HepG2 (cell line): Measurements from ENCODE around the gene SMTN. TPM values are rescaled to one million over a fixed set of nuclear protein-coding genes. Genes with fewer than 3 reads are reported as not detected.

Source experiments
- ATAC-seq: fragments of 200-7000 bp; cut with Tn5 transposase; 3 replicates; pipeline ENCODE4 v1.9.1; 2020; ENCODE audit warnings: mild to moderate bottlenecking, moderate library complexity
- BruUV-seq: library from RNA; stranded (reverse); fragments of 400-500 nt; replicated peaks from 2 replicates; lab custom pipeline; 2021; lab: Mats Ljungman, UMichigan
- CTCF ChIA-PET: fragments of 300-600 bp; formaldehyde crosslinking; extraction: SDS; loops from one replicate; lab custom pipeline; 2021; ENCODE audit warnings: low total read pairs, inconsistent platforms, low intra/inter-chr PET ratio; lab: Yijun Ruan, JAX
- POLR2A ChIA-PET: fragments of 350-600 bp; sonication (Branson Sonifier 250); formaldehyde crosslinking; loops from one replicate; lab custom pipeline; 2020; ENCODE audit warnings: antibody characterized with exemption, inconsistent platforms; lab: Yijun Ruan, JAX
- DNase-seq: peaks from one replicate; pipeline ENCODE4 v3.0.0-alpha.2; 2015; ENCODE audit warnings: low spot score
- FAIRE-seq: peaks from 3 replicates; lab custom pipeline; 2011; peaks lifted over from hg19 to GRCh38; lab: Jason Lieb, UNC
- H2AFZ ChIP-seq: one replicate; pipeline ENCODE4 v1.6.1; 2011; ENCODE audit warnings: low read length, inconsistent platforms
- H3K27ac ChIP-seq: fragments of 300-600 bp; 3 replicates; pipeline ENCODE4 v1.8.0; 2011; ENCODE audit warnings: mixed run types, mild to moderate bottlenecking, mixed read lengths, low read length, inconsistent platforms; ENCODE audit not compliant: insufficient read depth; ENCODE audit errors: extremely low read length
- H3K27me3 ChIP-seq, 2 experiments: fragments of 200-600 bp in 1 of 2; 2 replicates in 1 of 2; 3 replicates in 1 of 2; pipeline versions ENCODE4 v1.6.0 to v1.8.0; 2011; ENCODE audit warnings: low read length in 2 of 2, mild to moderate bottlenecking in 2 of 2, moderate library complexity in 2 of 2, inconsistent platforms in 1 of 2; ENCODE audit not compliant: insufficient read depth in 2 of 2, control insufficient read depth in 1 of 2
- H3K36me3 ChIP-seq, 2 experiments: fragments of 200-600 bp in 1 of 2; replicated peaks in 1 of 2; 2 replicates in 1 of 2; 3 replicates in 1 of 2; pipeline versions ENCODE4 v1.5.1 to v1.8.0; 2011; ENCODE audit warnings: low read length in 2 of 2, inconsistent platforms in 1 of 2; ENCODE audit not compliant: insufficient read depth in 2 of 2, control insufficient read depth in 1 of 2
- H3K4me1 ChIP-seq: 2 replicates; pipeline ENCODE4 v1.5.1; 2012; ENCODE audit warnings: low read length, inconsistent platforms; ENCODE audit not compliant: insufficient read depth
- H3K4me2 ChIP-seq: 2 replicates; pipeline ENCODE4 v1.6.0; 2011; ENCODE audit warnings: low read depth, low read length, inconsistent platforms
- H3K4me3 ChIP-seq, 3 experiments: fragments of 200-600 bp in 1 of 3; sonication (generic), shearing (Covaris generic) in 1 of 3; replicated peaks in 1 of 3; 2 replicates each; pipeline ENCODE4 v1.5.1; 2011 to 2016; ENCODE audit warnings: low read length in 3 of 3, inconsistent platforms in 2 of 3, low read depth in 2 of 3, mild to moderate bottlenecking in 2 of 3, control low read depth in 1 of 3, mixed read lengths in 1 of 3; ENCODE audit not compliant: insufficient read depth in 1 of 3
- H3K79me2 ChIP-seq: one replicate; pipeline ENCODE4 v1.6.1; 2011; ENCODE audit warnings: low read length, inconsistent platforms; ENCODE audit not compliant: insufficient read depth
- H3K9ac ChIP-seq: 2 replicates; pipeline ENCODE4 v1.6.0; 2011; ENCODE audit warnings: mild to moderate bottlenecking, low read depth, low read length, inconsistent platforms; ENCODE audit not compliant: insufficient read depth
- H3K9me3 ChIP-seq: 2 replicates; pipeline ENCODE4 v1.5.1; 2012; ENCODE audit warnings: mild to moderate bottlenecking, low read length
- H4K20me1 ChIP-seq: 2 replicates; pipeline ENCODE4 v1.6.0; 2011; ENCODE audit warnings: inconsistent platforms, mild to moderate bottlenecking, low read length, moderate library complexity; ENCODE audit not compliant: insufficient read depth
- ASH2L ChIP-seq: fragments of 300-600, 200-600 bp; sonication (generic); IDR thresholded peaks from 2 replicates; pipeline ENCODE4 v1.7.0; 2017; ENCODE audit warnings: low read depth, mild to moderate bottlenecking, moderate library complexity, mixed read lengths, low read length; ENCODE audit not compliant: insufficient read length
- HMG20B ChIP-seq: conservative IDR thresholded peaks from 2 replicates; pipeline ENCODE4 v1.6.1; 2016; ENCODE audit warnings: missing genetic modification reagents, missing compliant biosample characterization
- HOXA5 ChIP-seq: sonication (generic); formaldehyde crosslinking; IDR thresholded peaks from 2 replicates; pipeline ENCODE4 v1.4.0; 2020; ENCODE audit warnings: missing genetic modification reagents
- KDM3A ChIP-seq: IDR thresholded peaks from 2 replicates; pipeline ENCODE4 v1.6.1; 2018; ENCODE audit warnings: low read depth, missing compliant biosample characterization
- SRSF9 ChIP-seq: fragments of 200-400 bp; formaldehyde crosslinking; IDR thresholded peaks from 2 replicates; pipeline ENCODE4 v1.6.1; 2018; ENCODE audit warnings: borderline replicate concordance, mild to moderate bottlenecking, low read depth, low read length; ENCODE audit not compliant: insufficient read depth, poor library complexity, severe bottlenecking
- TOE1 ChIP-seq: sonication (generic); formaldehyde crosslinking; IDR thresholded peaks from 2 replicates; pipeline ENCODE4 v1.4.0; 2020; ENCODE audit warnings: mild to moderate bottlenecking, missing genetic modification reagents
- WIZ ChIP-seq: sonication (generic); formaldehyde crosslinking; IDR thresholded peaks from 2 replicates; pipeline ENCODE4 v1.5.1; 2020; ENCODE audit warnings: mild to moderate bottlenecking, missing genetic modification reagents
- ZNF329 ChIP-seq: sonication (generic); formaldehyde crosslinking; IDR thresholded peaks from 2 replicates; pipeline ENCODE4 v1.9.0; 2021; ENCODE audit warnings: low read depth, mild to moderate bottlenecking, missing genetic modification reagents
- ZNF510 ChIP-seq: sonication (generic); formaldehyde crosslinking; IDR thresholded peaks from 2 replicates; pipeline ENCODE4 v1.4.0; 2020; ENCODE audit warnings: low read depth, mild to moderate bottlenecking, missing genetic modification reagents
- ZNF589 ChIP-seq: sonication (generic); formaldehyde crosslinking; conservative IDR thresholded peaks from 2 replicates; pipeline ENCODE4 v1.8.0; 2022; ENCODE audit warnings: mild to moderate bottlenecking, moderate library complexity, missing genetic modification reagents
- ZNF788 ChIP-seq: sonication (generic); formaldehyde crosslinking; IDR thresholded peaks from 2 replicates; pipeline ENCODE4 v1.5.0; 2020; ENCODE audit warnings: mild to moderate bottlenecking, missing genetic modification reagents, borderline replicate concordance
- ZNF879 ChIP-seq: sonication (generic); formaldehyde crosslinking; IDR thresholded peaks from 2 replicates; pipeline ENCODE4 v1.8.1; 2023; ENCODE audit warnings: missing genetic modification reagents
- WGBS: methylation state at CpG from one replicate; pipeline ENCODE4 v1.1.6; 2017; ENCODE audit warnings: low lambda C conversion rate; 5-methylcytosine and 5-hydroxymethylcytosine counted together
- in situ Hi-C: cut with HindIII; loops from 2 replicates; pipeline ENCODE4 v1.10.0; 2017; ENCODE audit warnings: low pct_unique_long_range_greater_than_20kb; ENCODE audit not compliant: extremely low pct_ligation_motif_present
- intact Hi-C: fragments of 100-400 bp; cut with micrococcal nuclease; formaldehyde crosslinking; loops from one replicate; pipeline ENCODE4 v1.10.0; 2022; ENCODE audit not compliant: unreplicated experiment
- polyA plus RNA-seq, 8 experiments: library from polyadenylated mRNA; depleted of rRNA in 3 of 8; stranded (reverse) in 7 of 8; unstranded in 1 of 8; fragments of >200 nt; fragmentation: Illumina TruSeq in 4 of 8; extraction: Trizol in 4 of 8; gene quantifications; 2 replicates each; pipeline versions ENCODE4 v1.2.1 to v1.2.3, GENCODE V29; 2011 to 2016; ENCODE audit warnings: low read depth in 4 of 8, missing spikeins in 1 of 8, mixed read lengths in 1 of 8; ENCODE audit not compliant: insufficient read depth in 1 of 8
- total RNA-seq, 5 experiments: library from RNA; depleted of rRNA; stranded (reverse); fragments of >200 nt; fragmentation: Illumina TruSeq; extraction: Trizol; gene quantifications; 2 replicates each; pipeline ENCODE4 v1.2.3, GENCODE V29; 2016; ENCODE audit warnings: low read depth in 1 of 5
- TF ChIP-seq, protein P1 (sequence below): IDR thresholded peaks from 2 replicates; pipeline ENCODE4 v1.6.1; 2016; ENCODE audit warnings: control low read depth
- TF ChIP-seq, protein P2 (sequence below): conservative IDR thresholded peaks from 2 replicates; pipeline ENCODE4 v1.6.1; 2018; ENCODE audit warnings: missing genetic modification reagents
- TF ChIP-seq, protein P3 (sequence below): sonication (generic); formaldehyde crosslinking; conservative IDR thresholded peaks from 2 replicates; pipeline ENCODE4 v1.4.0; 2020; ENCODE audit warnings: mild to moderate bottlenecking, missing genetic modification reagents, moderate library complexity
- TF ChIP-seq, protein P4 (sequence below): sonication (generic); formaldehyde crosslinking; IDR thresholded peaks from 2 replicates; pipeline ENCODE4 v1.8.0; 2022; ENCODE audit warnings: missing genetic modification reagents, mild to moderate bottlenecking, moderate library complexity, borderline replicate concordance

SMTN gene
- total and polyA plus RNA-seq, 2 of the 13 experiments (the other 11 are each of a cell fraction or from before 2014, with no cell fraction given): 14.7 to 26.1 TPM

DNA sequence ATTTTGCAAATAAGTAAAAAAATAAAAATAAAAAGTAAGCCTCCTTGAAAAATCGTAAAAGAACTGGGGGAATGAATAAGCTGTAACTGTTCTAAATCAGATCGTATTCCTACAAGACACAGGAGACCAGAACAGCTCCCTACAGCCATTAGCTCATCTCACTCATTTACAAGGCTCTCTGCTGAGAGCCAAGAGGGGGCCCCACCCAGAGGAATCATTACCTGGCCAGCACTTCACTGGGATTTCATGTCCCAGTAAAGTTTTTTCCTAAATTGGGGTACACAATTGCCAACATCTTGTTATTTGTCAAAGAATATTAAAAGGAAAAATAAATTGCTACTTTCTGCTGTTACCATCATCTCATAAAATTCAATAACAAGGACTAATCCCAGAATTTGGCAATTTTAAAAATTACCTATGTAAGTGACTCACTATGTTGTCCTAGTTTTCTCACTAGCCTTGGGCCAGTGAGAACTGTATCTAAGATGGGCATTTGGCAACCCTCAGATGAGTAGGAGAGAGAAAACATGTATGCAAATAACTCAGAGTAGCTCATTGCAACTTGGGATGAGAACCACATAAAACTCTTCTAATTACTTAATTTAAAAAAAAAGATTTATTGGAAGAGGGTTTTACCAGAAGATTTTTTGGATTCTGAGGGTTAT lies 18.4 kb upstream of the SMTN start:
- Histone ChIP-seq H3K9ac (no peak overlapping the region), H3K4me1 (peaks cover 50% of the 10 kb centered on the region), H3K79me2 (peaks cover 9% of the 10 kb centered on the region), H3K9me3 (no peaks in the 10 kb centered on the region), H2AFZ (no peak overlapping the region), H3K27ac (no peak overlapping the region), H4K20me1 (no peaks in the 10 kb centered on the region), H3K4me2 (no peak overlapping the region), H3K36me3 (no peaks in the 10 kb centered on the region), H3K27me3 (no peaks in the 10 kb centered on the region), H3K4me3 (no peak overlapping the region)
- 77% methylated on average over 2 of the region's 2 CpGs for WGBS
- ATAC-seq (no peak), FAIRE-seq (no peak), DNase-seq (no peak)
- in situ Hi-C loops (no loop called here), intact Hi-C loops (no loop called here)
- ChIA-PET CTCF (no interaction called here), POLR2A (interaction anchor here (1.7 to 5.5 kb wide), 4 partner anchors 7 to 94 kb away, joined by 7 to 64 read pairs (median 32); partner anchors contain the start of genes MORC2, SMTN and TUG1)
- no TSS peak for BruUV-seq
- TF ChIP-seq, protein P1, sequence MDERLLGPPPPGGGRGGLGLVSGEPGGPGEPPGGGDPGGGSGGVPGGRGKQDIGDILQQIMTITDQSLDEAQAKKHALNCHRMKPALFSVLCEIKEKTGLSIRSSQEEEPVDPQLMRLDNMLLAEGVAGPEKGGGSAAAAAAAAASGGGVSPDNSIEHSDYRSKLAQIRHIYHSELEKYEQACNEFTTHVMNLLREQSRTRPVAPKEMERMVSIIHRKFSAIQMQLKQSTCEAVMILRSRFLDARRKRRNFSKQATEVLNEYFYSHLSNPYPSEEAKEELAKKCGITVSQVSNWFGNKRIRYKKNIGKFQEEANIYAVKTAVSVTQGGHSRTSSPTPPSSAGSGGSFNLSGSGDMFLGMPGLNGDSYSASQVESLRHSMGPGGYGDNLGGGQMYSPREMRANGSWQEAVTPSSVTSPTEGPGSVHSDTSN: no peak
- TF ChIP-seq SRSF9: no peak
- no peak for TF ChIP-seq HMG20B (CRISPR knock-in tag)
- TF ChIP-seq, protein P2, sequence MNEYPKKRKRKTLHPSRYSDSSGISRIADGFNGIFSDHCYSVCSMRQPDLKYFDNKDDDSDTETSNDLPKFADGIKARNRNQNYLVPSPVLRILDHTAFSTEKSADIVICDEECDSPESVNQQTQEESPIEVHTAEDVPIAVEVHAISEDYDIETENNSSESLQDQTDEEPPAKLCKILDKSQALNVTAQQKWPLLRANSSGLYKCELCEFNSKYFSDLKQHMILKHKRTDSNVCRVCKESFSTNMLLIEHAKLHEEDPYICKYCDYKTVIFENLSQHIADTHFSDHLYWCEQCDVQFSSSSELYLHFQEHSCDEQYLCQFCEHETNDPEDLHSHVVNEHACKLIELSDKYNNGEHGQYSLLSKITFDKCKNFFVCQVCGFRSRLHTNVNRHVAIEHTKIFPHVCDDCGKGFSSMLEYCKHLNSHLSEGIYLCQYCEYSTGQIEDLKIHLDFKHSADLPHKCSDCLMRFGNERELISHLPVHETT: no peak
- no peak for TF ChIP-seq ZNF329 (CRISPR knock-in tag)
- no peak for TF ChIP-seq ZNF788 (CRISPR knock-in tag)
- TF ChIP-seq ZNF589 (CRISPR knock-in tag): no peak
- no peak for TF ChIP-seq TOE1
- no peak for TF ChIP-seq ZNF510
- TF ChIP-seq, protein P3, sequence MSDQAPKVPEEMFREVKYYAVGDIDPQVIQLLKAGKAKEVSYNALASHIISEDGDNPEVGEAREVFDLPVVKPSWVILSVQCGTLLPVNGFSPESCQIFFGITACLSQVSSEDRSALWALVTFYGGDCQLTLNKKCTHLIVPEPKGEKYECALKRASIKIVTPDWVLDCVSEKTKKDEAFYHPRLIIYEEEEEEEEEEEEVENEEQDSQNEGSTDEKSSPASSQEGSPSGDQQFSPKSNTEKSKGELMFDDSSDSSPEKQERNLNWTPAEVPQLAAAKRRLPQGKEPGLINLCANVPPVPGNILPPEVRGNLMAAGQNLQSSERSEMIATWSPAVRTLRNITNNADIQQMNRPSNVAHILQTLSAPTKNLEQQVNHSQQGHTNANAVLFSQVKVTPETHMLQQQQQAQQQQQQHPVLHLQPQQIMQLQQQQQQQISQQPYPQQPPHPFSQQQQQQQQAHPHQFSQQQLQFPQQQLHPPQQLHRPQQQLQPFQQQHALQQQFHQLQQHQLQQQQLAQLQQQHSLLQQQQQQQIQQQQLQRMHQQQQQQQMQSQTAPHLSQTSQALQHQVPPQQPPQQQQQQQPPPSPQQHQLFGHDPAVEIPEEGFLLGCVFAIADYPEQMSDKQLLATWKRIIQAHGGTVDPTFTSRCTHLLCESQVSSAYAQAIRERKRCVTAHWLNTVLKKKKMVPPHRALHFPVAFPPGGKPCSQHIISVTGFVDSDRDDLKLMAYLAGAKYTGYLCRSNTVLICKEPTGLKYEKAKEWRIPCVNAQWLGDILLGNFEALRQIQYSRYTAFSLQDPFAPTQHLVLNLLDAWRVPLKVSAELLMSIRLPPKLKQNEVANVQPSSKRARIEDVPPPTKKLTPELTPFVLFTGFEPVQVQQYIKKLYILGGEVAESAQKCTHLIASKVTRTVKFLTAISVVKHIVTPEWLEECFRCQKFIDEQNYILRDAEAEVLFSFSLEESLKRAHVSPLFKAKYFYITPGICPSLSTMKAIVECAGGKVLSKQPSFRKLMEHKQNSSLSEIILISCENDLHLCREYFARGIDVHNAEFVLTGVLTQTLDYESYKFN (CRISPR knock-in tag): no peak
- TF ChIP-seq, protein P4, sequence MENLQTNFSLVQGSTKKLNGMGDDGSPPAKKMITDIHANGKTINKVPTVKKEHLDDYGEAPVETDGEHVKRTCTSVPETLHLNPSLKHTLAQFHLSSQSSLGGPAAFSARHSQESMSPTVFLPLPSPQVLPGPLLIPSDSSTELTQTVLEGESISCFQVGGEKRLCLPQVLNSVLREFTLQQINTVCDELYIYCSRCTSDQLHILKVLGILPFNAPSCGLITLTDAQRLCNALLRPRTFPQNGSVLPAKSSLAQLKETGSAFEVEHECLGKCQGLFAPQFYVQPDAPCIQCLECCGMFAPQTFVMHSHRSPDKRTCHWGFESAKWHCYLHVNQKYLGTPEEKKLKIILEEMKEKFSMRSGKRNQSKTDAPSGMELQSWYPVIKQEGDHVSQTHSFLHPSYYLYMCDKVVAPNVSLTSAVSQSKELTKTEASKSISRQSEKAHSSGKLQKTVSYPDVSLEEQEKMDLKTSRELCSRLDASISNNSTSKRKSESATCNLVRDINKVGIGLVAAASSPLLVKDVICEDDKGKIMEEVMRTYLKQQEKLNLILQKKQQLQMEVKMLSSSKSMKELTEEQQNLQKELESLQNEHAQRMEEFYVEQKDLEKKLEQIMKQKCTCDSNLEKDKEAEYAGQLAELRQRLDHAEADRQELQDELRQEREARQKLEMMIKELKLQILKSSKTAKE (CRISPR knock-in tag): no peak
- no peak for TF ChIP-seq WIZ (CRISPR knock-in tag)
- TF ChIP-seq KDM3A (CRISPR knock-in tag): no peak
- no peak for TF ChIP-seq ZNF879 (CRISPR knock-in tag)
- TF ChIP-seq HOXA5 (CRISPR knock-in tag): no peak
- no peak for TF ChIP-seq ASH2L
